Heart left ventricle (tissue), 16 donors: ENCODE data around the gene EVA1C. TPM values are rescaled to one million over a fixed set of nuclear protein-coding genes. Genes with fewer than 3 reads are reported as not detected.
"Not testable (repeated sequence)": the region's sequence is repeated elsewhere in the genome, so short reads cannot be mapped to it uniquely, and the experiment has no call there.

Source experiments
- ATAC-seq, 4 donors: fragments of 200-7000 bp; cut with Tn5 transposase; one replicate each; pipeline ENCODE4 v1.9.1; 2020 to 2022; ENCODE audit warnings: moderate library complexity in 4 of 4, mild to moderate bottlenecking in 3 of 4, moderate number of reproducible peaks in 1 of 4
- DNase-seq, 5 donors: peaks; one replicate each; pipeline ENCODE4 v3.0.0-alpha.2; 2020
- H3K27ac ChIP-seq, 12 donors: fragments of 200-600 bp; sonication (generic) in 4 of 12; one replicate each; pipeline versions ENCODE4 v1.5.0 to v1.8.0; 2016 to 2022; ENCODE audit warnings: mild to moderate bottlenecking in 2 of 12
- H3K27me3 ChIP-seq, 9 donors: fragments of 200-600 bp; sonication (generic) in 2 of 9; one replicate each; pipeline versions ENCODE4 v1.5.1 to v1.8.0; 2016 to 2022; ENCODE audit warnings: mild to moderate bottlenecking in 3 of 9
- H3K36me3 ChIP-seq, 9 donors: fragments of 200-600 bp; sonication (generic) in 2 of 9; one replicate each; pipeline versions ENCODE4 v1.5.0 to v1.8.0; 2018 to 2022; ENCODE audit warnings: mild to moderate bottlenecking in 2 of 9
- H3K4me1 ChIP-seq, 12 donors: fragments of 200-600 bp; sonication (generic) in 4 of 12; one replicate each; pipeline versions ENCODE4 v1.5.0 to v1.8.0; 2016 to 2022; ENCODE audit warnings: mild to moderate bottlenecking in 3 of 12
- H3K4me3 ChIP-seq, 12 donors: fragments of 200-600 bp; sonication (generic) in 4 of 12; one replicate each; pipeline versions ENCODE4 v1.5.0 to v1.8.0; 2017 to 2022; ENCODE audit warnings: mild to moderate bottlenecking in 9 of 12, moderate library complexity in 4 of 12
- H3K9me3 ChIP-seq, 12 donors: fragments of 200-600 bp; sonication (generic) in 4 of 12; one replicate each; pipeline versions ENCODE4 v1.5.0 to v1.8.0; 2016 to 2022; ENCODE audit warnings: mild to moderate bottlenecking in 1 of 12
- CTCF ChIP-seq, 12 donors: fragments of 200-600 bp; sonication (generic) in 4 of 12; IDR thresholded peaks; one replicate each; pipeline versions ENCODE4 v1.5.0 to v1.8.0; 2018 to 2022; ENCODE audit warnings: antibody characterized with exemption in 12 of 12, mild to moderate bottlenecking in 5 of 12
- POLR2A ChIP-seq, 2 donors: fragments of 450-650 bp; IDR thresholded peaks; one replicate each; pipeline ENCODE4 v1.6.1; 2017; ENCODE audit warnings: antibody characterized with exemption in 2 of 2, mild to moderate bottlenecking in 2 of 2, moderate library complexity in 2 of 2
- WGBS, 4 donors: extraction: QIAGEN DNeasy Blood & Tissue Kit in 2 of 4; methylation state at CpG; one replicate each; pipeline versions ENCODE4 v1.1.5 to v1.1.7; 2013 to 2018; 5-methylcytosine and 5-hydroxymethylcytosine counted together
- intact Hi-C, 10 donors: fragments of 100-400 bp; cut with DNase I; formaldehyde crosslinking; loops; one replicate each; pipeline versions ENCODE4 v1.11.1 to v1.14.2; 2022
- polyA plus RNA-seq, 2 donors: library from polyadenylated mRNA; stranded (reverse); fragments of 200-250 nt; gene quantifications; one replicate each; pipeline ENCODE4 v1.2.3, GENCODE V29; 2013
- total RNA-seq, 9 donors: library from RNA; depleted of rRNA in 2 of 9; stranded (reverse); fragments of >200 nt in 2 of 9; fragmentation: NEBNext Ultra II Directional in 3 of 9; extraction: Animal tissue kit (Norgen Biotek cat#: 25700) in 3 of 9; gene quantifications; one replicate each; pipeline versions ENCODE4 v1.1.0 to v1.2.4, GENCODE V29; 2016 to 2023
- donor health status: ischemic (EF 13 %, LVEDD 7.1; RV severe dilation, severe dysfunction).
- donor health status: healthy with polysubstance abuse.
- donor health status: DM: no; HTN: yes; CAD: no.
- donor health status: DM: no; HTN: no; CAD: no.
- donor health status: ischemic (EF 25% LVEDD 6.9; RV normal size, moderate dysfunction).
- donor health status: ischemic (EF 25% LVEDD 5.7; RV mildly dilated, moderate dysfunction).
- donor health status: healthy.
- donor health status: DM: yes; HTN: yes; CAD: no.
- donor health status: ischemic (EF 35%, LVEDD 5.7; RV mildly dilated, moderate dysfunction).
- donor health status: nonischemic (EF 11% LVEDD 7.7; RV severe dilation, severe dysfunction).
- donor health status: DM: yes; HTN: yes; CAD: no.
- donor health status: PGD.
- donor health status: ischemic (EF 29% LVEDD 5.4; RV normal size, mild dysfunction).
- donor health status: nonischemic (EF 23%, LVEDD 6.1; RV moderate dilation, normal function).

Gene EVA1C
- total and polyA plus RNA-seq, 11 donors: 10.1 to 44.4 (median 19.7) TPM

- WGBS, 4 donors: 84 to 96% (median 92%) methylated on average over 6 of the region's 6 CpGs
- ATAC-seq (no peak), DNase-seq (no peak)
- Histone ChIP-seq H3K4me1 (peaks cover 9 to 36% (median 19%) of the 10 kb centered on the region in 12 donors), H3K9me3 (no peaks in the 10 kb centered on the region), H3K27me3 (no peaks in the 10 kb centered on the region), H3K36me3 (peaks cover 0 to 83% (median 45%) of the 10 kb centered on the region in 9 donors), H3K4me3 (no peak overlapping the region), H3K27ac (peak overlapping the region in 9 of 12 donors; percentile 51 to 78 (median 63))
- intact Hi-C loops: loop anchor here in 7 of 10 donors (2.0 to 10.0 kb wide), 5 partner anchors 36 to 63 kb away; partner anchors contain the start of genes EVA1C (in 5 of the 7) and URB1 (in 1 of the 7)
- TF ChIP-seq CTCF (IDR thresholded peaks at IDR 0.05) (no peak), POLR2A (IDR thresholded peaks at IDR 0.05) (no peak)
Observed at GRCh38 chr21:32457962-32458361, 45.5 kb downstream of the EVA1C start.

GRCh38 chr21:32459972-32460371 lies 47.5 kb downstream of the EVA1C start:
- WGBS, 4 donors: 69 to 91% (median 80%) methylated on average over 5 of the region's 5 CpGs
- no peak for TF ChIP-seq CTCF (IDR thresholded peaks at IDR 0.05)
- TF ChIP-seq POLR2A (IDR thresholded peaks at IDR 0.05): no peak
- ATAC-seq: no peak
- Histone ChIP-seq H3K4me3 (no peak overlapping the region), H3K27me3 (no peaks in the 10 kb centered on the region), H3K27ac (no peak overlapping the region), H3K4me1 (peaks cover 9 to 42% (median 20%) of the 10 kb centered on the region in 12 donors), H3K36me3 (peaks cover 3 to 76% (median 42%) of the 10 kb centered on the region in 9 donors), H3K9me3 (no peaks in the 10 kb centered on the region)
- intact Hi-C loops: loop anchor here in 6 of 10 donors (5.0 to 10.0 kb wide), 5 partner anchors 38 to 65 kb away; partner anchors contain the start of genes EVA1C (in 5 of the 6) and URB1 (in 1 of the 6)
- no peak for DNase-seq

- H3K4me1 ChIP-seq: peaks cover 9 to 33% (median 14%) of the 10 kb centered on the region in 12 donors
Observed at GRCh38 chr21:32461503-32461902, 49.0 kb downstream of the EVA1C start.

GRCh38 chr21:32462564-32462963 lies 50.1 kb downstream of the EVA1C start:
- intact Hi-C loops: loop anchor here in 1 of 10 donors (10.0 kb wide), 1 partner anchor 48 kb away; the partner anchor contains the start of gene EVA1C
- H3K27me3 ChIP-seq, ATAC-seq, H3K27ac ChIP-seq, H3K9me3 ChIP-seq, DNase-seq, H3K4me3 ChIP-seq: not testable (repeated sequence)
- H3K4me1 ChIP-seq: peaks cover 0 to 22% (median 4%) of the 10 kb centered on the region in 12 donors
- WGBS, 4 donors: 96 to 99% (median 97%) methylated on average over 3 of the region's 3 CpGs
- peaks cover 3 to 84% (median 46%) of the 10 kb centered on the region in 9 donors for H3K36me3 ChIP-seq

More at GRCh38 chr21:32461503-32461902, 49.0 kb downstream of the EVA1C start:
- no peaks in the 10 kb centered on the region for H3K9me3 ChIP-seq
- DNase-seq (no peak), ATAC-seq (no peak)
- 83 to 87% (median 85%) methylated on average over 6 of the region's 6 CpGs for WGBS, 4 donors
- H3K27ac ChIP-seq: no peak overlapping the region
- H3K36me3 ChIP-seq: peaks cover 3 to 79% (median 46%) of the 10 kb centered on the region in 9 donors
- no peak overlapping the region for H3K4me3 ChIP-seq
- TF ChIP-seq POLR2A (IDR thresholded peaks at IDR 0.05) (no peak), CTCF (IDR thresholded peaks at IDR 0.05) (no peak)
- intact Hi-C loops: loop anchor here in 1 of 10 donors (10.0 kb wide), 1 partner anchor 47 kb away; the partner anchor contains the start of gene EVA1C
- no peaks in the 10 kb centered on the region for H3K27me3 ChIP-seq
